Smooth muscle cell (in vitro differentiated cells): Measurements from ENCODE around the gene UBXN4. TPM values are rescaled to one million over a fixed set of nuclear protein-coding genes. Genes with fewer than 3 reads are reported as not detected.
A peak's percentile ranks its signal among the peaks of the same experiment; 100 is the strongest.

Experiments
- DNase-seq: peaks from one replicate; lab custom pipeline; 2025; ENCODE audit not compliant: unreplicated experiment; lab: John Stamatoyannopoulos, UW
- H2AFZ ChIP-seq: fragments of 200-600 bp; sonication (generic); 2 replicates; pipeline ENCODE4 v1.6.0; 2016; ENCODE audit warnings: antibody characterized with exemption, low read depth, mild to moderate bottlenecking
- H3F3A ChIP-seq: fragments of 200-600 bp; sonication (generic); 2 replicates; pipeline ENCODE4 v1.6.0; 2017; ENCODE audit warnings: antibody characterized with exemption, low read depth
- H3K27ac ChIP-seq: fragments of 200-600 bp; sonication (generic); 2 replicates; pipeline ENCODE4 v1.5.1; 2016; ENCODE audit warnings: low read depth, mild to moderate bottlenecking
- H3K27me3 ChIP-seq: fragments of 200-600 bp; sonication (generic); 2 replicates; pipeline ENCODE4 v1.6.1; 2016; ENCODE audit warnings: low read depth, mild to moderate bottlenecking
- H3K36me3 ChIP-seq: fragments of 200-600 bp; sonication (generic); 2 replicates; pipeline ENCODE4 v1.5.1; 2016; ENCODE audit warnings: low read depth
- H3K4me1 ChIP-seq: fragments of 200-600 bp; sonication (generic); 2 replicates; pipeline ENCODE4 v1.5.1; 2016; ENCODE audit warnings: low read depth
- H3K4me2 ChIP-seq: fragments of 200-600 bp; sonication (generic); 2 replicates; pipeline ENCODE4 v1.6.0; 2016; ENCODE audit warnings: mild to moderate bottlenecking
- H3K4me3 ChIP-seq: fragments of 200-600 bp; sonication (generic); 2 replicates; pipeline ENCODE4 v1.5.1; 2016; ENCODE audit warnings: mild to moderate bottlenecking
- H3K79me2 ChIP-seq: fragments of 200-600 bp; sonication (generic); 2 replicates; pipeline ENCODE4 v1.6.0; 2016; ENCODE audit warnings: low read depth, mild to moderate bottlenecking
- H3K9ac ChIP-seq: fragments of 200-600 bp; sonication (generic); 2 replicates; pipeline ENCODE4 v1.6.0; 2016; ENCODE audit warnings: low read depth
- H3K9me3 ChIP-seq: fragments of 200-600 bp; sonication (generic); replicated peaks from 2 replicates; pipeline ENCODE4 v1.5.1; 2016; ENCODE audit warnings: low read depth
- H4K20me1 ChIP-seq: fragments of 200-600 bp; sonication (generic); 2 replicates; pipeline ENCODE4 v1.6.0; 2016; ENCODE audit warnings: low read depth
- CTCF ChIP-seq: fragments of 200-600 bp; sonication (generic); IDR thresholded peaks from 2 replicates; pipeline ENCODE4 v1.5.1; 2017; ENCODE audit warnings: borderline replicate concordance, mild to moderate bottlenecking, antibody characterized with exemption; ENCODE audit not compliant: insufficient read depth, poor library complexity, severe bottlenecking
- WGBS: methylation state at CpG from one replicate; pipeline ENCODE4 v1.1.7; 2016; ENCODE audit warnings: low lambda C conversion rate; 5-methylcytosine and 5-hydroxymethylcytosine counted together
- polyA plus RNA-seq: library from polyadenylated mRNA; unstranded; fragments of >200 nt; fragmentation: Nextera tagmentation; extraction: Ambion mirVana; gene quantifications from 2 replicates; pipeline ENCODE4 v1.2.1, GENCODE V29; 2016
- total RNA-seq: library from RNA; depleted of rRNA; stranded (reverse); fragments of >200 nt; gene quantifications from 2 replicates; pipeline ENCODE4 v1.2.3, GENCODE V29; 2014

The UBXN4 gene
- total and polyA plus RNA-seq, 2 experiments from 2014 or later = 87.1 to 130 TPM

GRCh38 chr2:135733045-135733444 lies 8.6 kb upstream of the UBXN4 start:
- H3K36me3 ChIP-seq = no peaks in the 10 kb centered on the region
- no peak overlapping the region for H3K9ac ChIP-seq
- no peaks in the 10 kb centered on the region for H3K79me2 ChIP-seq
- no peak overlapping the region for H3K4me3 ChIP-seq
- H3K27ac ChIP-seq = no peak overlapping the region
- H3K4me2 ChIP-seq = no peak overlapping the region
- H3K4me1 ChIP-seq = no peaks in the 10 kb centered on the region
- DNase-seq = no peak
- H3K9me3 ChIP-seq = no peaks in the 10 kb centered on the region
- H3F3A ChIP-seq = no peaks in the 10 kb centered on the region
- H3K27me3 ChIP-seq = no peaks in the 10 kb centered on the region
- no peak overlapping the region for H2AFZ ChIP-seq
- no peak for TF ChIP-seq CTCF
- H4K20me1 ChIP-seq = no peaks in the 10 kb centered on the region
- 77% methylated on average over 2 of the region's 2 CpGs for WGBS

- Histone ChIP-seq H3K4me3 (no peak overlapping the region), H3K79me2 (no peaks in the 10 kb centered on the region), H3K27ac (no peak overlapping the region), H2AFZ (no peak overlapping the region), H4K20me1 (no peaks in the 10 kb centered on the region), H3K27me3 (no peaks in the 10 kb centered on the region), H3K36me3 (no peaks in the 10 kb centered on the region), H3F3A (no peaks in the 10 kb centered on the region), H3K4me1 (no peaks in the 10 kb centered on the region), H3K4me2 (no peak overlapping the region), H3K9ac (no peak overlapping the region), H3K9me3 (no peaks in the 10 kb centered on the region)
- TF ChIP-seq CTCF = no peak
- DNase-seq = no peak
- WGBS = 89% methylated on average over 5 of the region's 5 CpGs
Measured at GRCh38 chr2:135736546-135736945, 5.1 kb upstream of the UBXN4 start.

- Histone ChIP-seq H3K79me2 (peaks cover 33% of the 10 kb centered on the region), H3K4me2 (no peak overlapping the region), H3K9me3 (no peaks in the 10 kb centered on the region), H3K27me3 (no peaks in the 10 kb centered on the region), H3F3A (peaks cover 5% of the 10 kb centered on the region), H2AFZ (no peak overlapping the region), H3K27ac (no peak overlapping the region), H4K20me1 (peaks cover 25% of the 10 kb centered on the region), H3K9ac (no peak overlapping the region), H3K36me3 (no peaks in the 10 kb centered on the region), H3K4me1 (peaks cover 20% of the 10 kb centered on the region), H3K4me3 (no peak overlapping the region)
- WGBS = 98% methylated on average over 3 of the region's 3 CpGs
- no peak for DNase-seq
- TF ChIP-seq CTCF = no peak
Measured at GRCh38 chr2:135740206-135740605, 1.4 kb upstream of the UBXN4 start.

- WGBS = 84% methylated on average over 11 of the region's 11 CpGs
- peaks cover 41% of the 10 kb centered on the region for H3K79me2 ChIP-seq
Measured at GRCh38 chr2:135741043-135741394, 636 bp upstream of the UBXN4 start.

More at GRCh38 chr2:135741043-135741394, 636 bp upstream of the UBXN4 start:
- peak overlapping the region; percentile 60 for H2AFZ ChIP-seq
- H3F3A ChIP-seq = peaks cover 5% of the 10 kb centered on the region
- no peak overlapping the region for H3K9ac ChIP-seq
- H3K36me3 ChIP-seq = no peaks in the 10 kb centered on the region
- no peaks in the 10 kb centered on the region for H3K9me3 ChIP-seq
- H3K27ac ChIP-seq = no peak overlapping the region
- peaks cover 33% of the 10 kb centered on the region for H4K20me1 ChIP-seq
- peaks cover 25% of the 10 kb centered on the region for H3K4me1 ChIP-seq
- H3K4me2 ChIP-seq = no peak overlapping the region
- H3K27me3 ChIP-seq = no peaks in the 10 kb centered on the region
- TF ChIP-seq CTCF = no peak
- DNase-seq = no peak
- no peak overlapping the region for H3K4me3 ChIP-seq
